ENCODE results near the gene GLCE.

GLCE gene

GRCh38 chr15:69314131-69314530 is 153.7 kb downstream of the GLCE start:
- no peak for DNase-seq (ENCODE audit: insufficient read length, low spot score)
- no peak for FAIRE-seq

- DNase-seq (ENCODE audit: insufficient read length, low spot score) (no peak), FAIRE-seq (no peak)
Measured at GRCh38 chr15:69314736-69315135, 154.3 kb downstream of the GLCE start.

DNA sequence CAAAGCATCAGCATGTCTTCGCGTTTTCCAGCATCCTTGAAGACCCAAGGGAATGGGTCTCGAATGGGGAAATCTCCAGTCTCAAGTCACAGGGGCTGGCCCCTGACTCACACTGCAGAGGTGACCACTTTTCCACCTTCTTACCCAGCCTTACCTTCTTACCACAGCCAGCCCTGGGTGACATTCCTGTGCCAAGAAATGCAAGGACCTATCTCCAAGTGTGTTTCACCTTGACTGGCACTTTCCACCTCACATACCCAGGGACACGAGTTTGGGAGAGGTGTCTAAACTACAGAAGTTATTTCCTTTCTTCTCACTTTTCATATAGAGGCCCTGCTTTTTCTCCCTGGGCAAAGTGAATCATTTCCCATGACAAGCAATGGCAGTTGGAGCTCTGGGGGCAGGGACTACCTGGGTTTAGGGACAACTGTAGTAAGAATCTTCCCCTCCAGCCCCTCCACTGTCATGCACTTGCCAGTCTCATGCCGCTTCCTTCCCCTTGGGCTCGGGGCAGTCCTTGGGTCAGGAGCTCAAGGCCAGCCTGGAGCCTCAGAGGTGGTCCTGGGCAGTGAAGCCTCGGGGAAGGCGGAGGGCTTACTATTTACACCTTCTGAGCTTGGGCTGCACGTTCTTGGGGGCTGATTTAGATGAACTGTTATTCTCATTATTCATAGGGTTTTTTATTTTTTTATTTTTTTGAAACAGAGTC is 155.1 kb downstream of the GLCE start:
- no peak for FAIRE-seq
- no peak for DNase-seq (ENCODE audit: insufficient read length, low spot score)

DNA sequence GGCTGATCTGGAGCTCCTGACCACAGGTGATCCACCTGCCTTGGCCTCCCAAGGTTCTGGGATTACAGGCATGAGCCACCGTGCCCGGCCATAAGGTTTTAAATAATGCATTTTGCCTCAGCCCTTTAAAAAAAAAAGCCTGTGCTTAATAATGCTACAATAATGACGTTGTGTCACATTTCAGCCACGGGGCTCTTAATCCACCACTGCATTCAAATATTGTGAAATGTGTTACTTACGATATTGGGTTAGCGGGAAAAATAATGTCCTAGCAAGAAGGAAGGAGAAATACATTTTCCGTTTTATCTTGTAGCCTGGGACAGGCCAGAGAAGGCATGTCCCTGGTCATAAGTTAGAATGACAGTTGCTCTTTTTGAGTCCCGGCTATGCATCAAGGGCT is 155.9 kb downstream of the GLCE start:
- no peak for FAIRE-seq
- no peak for DNase-seq (ENCODE audit: insufficient read length, low spot score)

DNA sequence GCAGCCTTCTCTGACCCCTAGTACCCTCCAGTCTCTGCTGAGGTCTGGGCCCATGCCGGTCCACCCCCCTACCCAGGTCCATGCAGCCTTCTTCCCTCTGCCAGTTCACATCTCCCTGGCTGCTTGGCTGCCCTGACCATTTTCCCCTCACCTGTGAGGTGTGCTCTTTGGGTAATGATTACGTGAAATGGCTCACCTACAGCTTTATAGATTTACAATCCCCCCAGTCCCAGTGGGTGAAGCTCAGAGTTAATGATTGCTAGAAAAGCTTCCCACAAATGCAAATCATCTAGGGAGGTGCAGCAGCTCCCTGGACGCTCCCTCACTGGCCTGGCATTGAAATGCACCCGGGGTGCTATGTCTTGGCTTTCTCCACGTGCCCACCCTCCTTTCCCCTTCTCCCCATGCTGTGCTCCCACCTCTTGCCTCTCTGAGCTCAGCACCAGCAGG is 157.0 kb downstream of the GLCE start:
- no peak for FAIRE-seq
- DNase-seq (ENCODE audit: insufficient read length, low spot score): no peak

GRCh38 chr15:69318033-69318432 is 157.6 kb downstream of the GLCE start:
- FAIRE-seq (no peak), DNase-seq (ENCODE audit: insufficient read length, low spot score) (no peak)

GRCh38 chr15:69319384-69320375 is 159.2 kb downstream of the GLCE start:
- FAIRE-seq: no peak

DNA sequence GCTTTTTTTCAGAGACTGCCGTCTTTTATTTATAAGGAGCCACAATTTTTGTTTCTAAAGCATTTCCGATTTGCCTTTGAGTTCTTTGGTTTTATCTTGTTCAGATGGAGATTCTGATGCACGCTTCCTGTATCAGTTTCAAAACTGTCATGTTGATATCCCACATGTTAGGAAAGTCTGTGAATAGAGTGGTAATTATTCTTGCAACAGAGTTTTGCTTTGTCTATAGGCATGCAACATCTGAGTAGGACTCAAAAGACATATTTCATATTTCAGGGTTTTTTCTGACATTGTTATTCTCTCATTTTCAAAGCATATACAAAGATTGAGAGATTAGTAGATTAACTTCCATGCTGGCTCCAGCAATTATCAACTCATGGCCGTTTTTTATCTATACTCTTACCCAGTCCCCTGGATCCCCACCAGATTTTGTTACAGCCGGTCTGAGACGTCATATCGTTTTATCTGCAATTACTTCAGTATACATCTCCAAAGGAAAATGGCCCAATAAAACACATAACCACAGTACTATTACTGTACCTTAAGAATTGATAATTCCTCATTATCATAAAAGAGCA is 160.6 kb downstream of the GLCE start:
- DNase-seq (ENCODE audit: insufficient read length, low spot score) (no peak), FAIRE-seq (no peak)

More at GRCh38 chr15:69319384-69320375, 159.2 kb downstream of the GLCE start:
- no peak for DNase-seq (ENCODE audit: insufficient read length, low spot score)
